Naive B cell (primary cell): ENCODE measurements around the gene EXPH5. TPM values are rescaled to one million over a fixed set of nuclear protein-coding genes. Genes with fewer than 3 reads are reported as not detected.

Experiments
- ATAC-seq, 2 donors: fragments of 150-1000 bp; cut with Tn5 transposase; 2 replicates each; pipeline ENCODE4 v1.10.0; 2021; ENCODE audit warnings: low read depth in 2 of 2, mild to moderate bottlenecking in 2 of 2, moderate library complexity in 2 of 2
- DNase-seq: peaks from one replicate; pipeline ENCODE4 v3.0.0; 2022
- H3K27ac Mint-ChIP-seq, 6 donors: one replicate each; pipeline ENCODE4 v1.8.0; 2020 to 2022; ENCODE audit warnings: mild to moderate bottlenecking in 6 of 6, mixed read lengths in 6 of 6, moderate library complexity in 5 of 6, inconsistent platforms in 2 of 6
- H3K27me3 Mint-ChIP-seq, 3 donors: one replicate each; pipeline ENCODE4 v1.8.0; 2021 to 2022; ENCODE audit warnings: mixed read lengths in 3 of 3, mild to moderate bottlenecking in 1 of 3
- H3K36me3 Mint-ChIP-seq, 2 donors: one replicate each; pipeline ENCODE4 v1.8.0; 2020 to 2022; ENCODE audit warnings: mixed read lengths in 2 of 2, inconsistent platforms in 1 of 2, mild to moderate bottlenecking in 1 of 2
- H3K4me1 Mint-ChIP-seq, 3 donors: one replicate each; pipeline ENCODE4 v1.8.0; 2020 to 2022; ENCODE audit warnings: mixed read lengths in 3 of 3, inconsistent platforms in 1 of 3, mild to moderate bottlenecking in 1 of 3, moderate library complexity in 1 of 3
- H3K4me3 Mint-ChIP-seq, 8 donors: one replicate each; pipeline ENCODE4 v1.8.0; 2020 to 2022; ENCODE audit warnings: mild to moderate bottlenecking in 8 of 8, mixed read lengths in 8 of 8, moderate library complexity in 8 of 8, inconsistent platforms in 2 of 8
- H3K9me3 Mint-ChIP-seq, 7 donors: one replicate each; pipeline ENCODE4 v1.8.0; 2020 to 2022; ENCODE audit warnings: mixed read lengths in 7 of 7, mild to moderate bottlenecking in 5 of 7, inconsistent platforms in 2 of 7, moderate library complexity in 1 of 7
- polyA plus RNA-seq, 6 donors: library from polyadenylated mRNA; unstranded; fragments of 300-500 nt; fragmentation: Illumina TruSeq; gene quantifications; one replicate each; pipeline ENCODE4 v1.2.3, GENCODE V29; 2021; ENCODE audit warnings: low read depth in 6 of 6

The EXPH5 gene
- polyA plus RNA-seq, 6 donors from 2014 or later = 0.05 to 1.0 (median 0.31) TPM; not detected in 1

GRCh38 chr11:108541531-108541930 is 52.0 kb downstream of the EXPH5 start:
- Mint-ChIP-seq H3K4me3 (no peak overlapping the region), H3K4me1 (no peaks in the 10 kb centered on the region), H3K36me3 (no peaks in the 10 kb centered on the region), H3K9me3 (no peaks in the 10 kb centered on the region), H3K27me3 (peaks cover 0 to 9% (median 7%) of the 10 kb centered on the region in 3 donors), H3K27ac (no peak overlapping the region)
- no peak for DNase-seq
- no peak for ATAC-seq

DNA sequence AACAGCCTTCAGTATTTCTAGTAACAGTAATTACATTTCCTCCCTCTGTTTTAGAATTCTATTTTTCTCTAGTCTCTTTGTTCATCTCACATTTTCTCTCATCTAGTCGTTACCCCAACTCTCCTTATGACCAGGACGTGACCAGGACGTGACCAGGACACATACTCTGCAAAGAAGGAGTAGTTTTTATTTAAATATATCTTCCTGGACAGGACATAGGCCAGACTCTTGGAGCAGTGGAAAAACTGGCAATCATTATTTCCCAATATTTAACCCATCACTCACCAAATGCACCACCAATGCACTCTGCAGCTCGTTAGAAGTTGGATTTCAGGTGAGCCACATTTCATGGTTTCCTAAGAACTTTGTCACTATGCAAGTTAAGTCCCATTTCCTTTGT is 55.1 kb downstream of the EXPH5 start:
- no peak for ATAC-seq
- H3K27ac Mint-ChIP-seq = no peak overlapping the region
- H3K4me3 Mint-ChIP-seq = no peak overlapping the region
- no peaks in the 10 kb centered on the region for H3K27me3 Mint-ChIP-seq
- DNase-seq = no peak
- H3K9me3 Mint-ChIP-seq = no peaks in the 10 kb centered on the region
- no peaks in the 10 kb centered on the region for H3K36me3 Mint-ChIP-seq
- no peaks in the 10 kb centered on the region for H3K4me1 Mint-ChIP-seq

DNA sequence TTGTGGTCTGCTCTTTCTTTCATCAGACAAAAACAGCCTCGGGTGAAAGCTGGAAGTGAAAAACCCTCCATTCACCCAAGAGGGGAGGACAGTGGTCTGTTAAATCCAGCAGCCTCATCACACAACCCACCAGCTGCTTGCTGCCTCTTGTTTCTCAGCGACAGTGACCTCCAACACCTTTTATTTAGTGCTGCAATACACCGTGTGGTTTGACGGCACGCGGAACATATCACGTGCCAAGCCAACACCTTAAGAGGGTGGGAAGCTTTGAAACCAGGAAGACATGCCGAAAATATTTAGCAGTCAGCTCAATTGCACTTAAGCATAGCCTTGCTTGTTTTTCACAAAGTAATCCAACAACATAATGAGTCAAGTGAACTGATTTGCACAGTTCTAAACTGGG is 55.5 kb downstream of the EXPH5 start:
- H3K4me1 Mint-ChIP-seq = no peaks in the 10 kb centered on the region
- H3K27me3 Mint-ChIP-seq = no peaks in the 10 kb centered on the region
- no peaks in the 10 kb centered on the region for H3K9me3 Mint-ChIP-seq
- ATAC-seq (no peak), DNase-seq (no peak)
- H3K27ac Mint-ChIP-seq = no peak overlapping the region
- no peaks in the 10 kb centered on the region for H3K36me3 Mint-ChIP-seq
- no peak overlapping the region for H3K4me3 Mint-ChIP-seq

- H3K27me3 Mint-ChIP-seq = no peaks in the 10 kb centered on the region
- no peaks in the 10 kb centered on the region for H3K36me3 Mint-ChIP-seq
- H3K4me3 Mint-ChIP-seq = no peak overlapping the region
- DNase-seq (no peak), ATAC-seq (no peak)
- H3K4me1 Mint-ChIP-seq = no peaks in the 10 kb centered on the region
- no peak overlapping the region for H3K27ac Mint-ChIP-seq
- H3K9me3 Mint-ChIP-seq = no peaks in the 10 kb centered on the region
Observed at GRCh38 chr11:108536783-108537182, 56.8 kb downstream of the EXPH5 start.

- ATAC-seq (no peak), DNase-seq (no peak)
- no peaks in the 10 kb centered on the region for H3K9me3 Mint-ChIP-seq
- H3K4me1 Mint-ChIP-seq = no peaks in the 10 kb centered on the region
- no peaks in the 10 kb centered on the region for H3K27me3 Mint-ChIP-seq
- no peaks in the 10 kb centered on the region for H3K36me3 Mint-ChIP-seq
- no peak overlapping the region for H3K27ac Mint-ChIP-seq
- H3K4me3 Mint-ChIP-seq = peak overlapping the region in 1 of 8 donors; percentile 37
Observed at GRCh38 chr11:108535384-108535955, 58.1 kb downstream of the EXPH5 start.

- H3K4me3 Mint-ChIP-seq = no peak overlapping the region
- H3K4me1 Mint-ChIP-seq = no peaks in the 10 kb centered on the region
- H3K27me3 Mint-ChIP-seq = no peaks in the 10 kb centered on the region
- H3K27ac Mint-ChIP-seq = no peak overlapping the region
- no peak for ATAC-seq
- no peaks in the 10 kb centered on the region for H3K36me3 Mint-ChIP-seq
- no peaks in the 10 kb centered on the region for H3K9me3 Mint-ChIP-seq
- no peak for DNase-seq
Observed at GRCh38 chr11:108534274-108534882, 59.2 kb downstream of the EXPH5 start.

DNA sequence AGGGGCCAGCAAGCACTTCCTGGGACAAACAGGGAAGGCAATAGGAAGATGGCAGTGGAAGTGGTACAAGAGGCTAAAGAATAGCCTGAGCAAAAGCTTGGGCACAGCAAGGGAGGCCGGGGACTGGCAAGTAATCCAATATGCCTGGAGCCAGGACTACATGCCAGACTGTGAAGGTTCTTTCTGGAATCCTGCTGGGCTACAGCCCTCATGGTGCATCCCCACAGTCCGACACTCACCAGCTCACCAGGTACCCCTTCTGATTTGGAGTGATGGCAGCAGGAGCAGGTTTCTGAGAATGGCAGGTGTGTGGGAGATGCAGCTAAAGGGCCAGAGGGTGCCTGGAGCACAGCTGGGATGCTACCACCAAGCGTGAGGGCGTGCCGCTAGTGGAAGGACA is 63.1 kb downstream of the EXPH5 start:
- DNase-seq (no peak), ATAC-seq (no peak)
- Mint-ChIP-seq H3K4me1 (no peaks in the 10 kb centered on the region), H3K27me3 (no peaks in the 10 kb centered on the region), H3K9me3 (peaks cover 0 to under 1% (median 0%) of the 10 kb centered on the region in 7 donors), H3K36me3 (no peaks in the 10 kb centered on the region), H3K4me3 (no peak overlapping the region), H3K27ac (no peak overlapping the region)

GRCh38 chr11:108527382-108527781 is 66.2 kb downstream of the EXPH5 start:
- Mint-ChIP-seq H3K4me3 (no peak overlapping the region), H3K36me3 (no peaks in the 10 kb centered on the region), H3K4me1 (no peaks in the 10 kb centered on the region), H3K27ac (no peak overlapping the region), H3K9me3 (peaks cover 0 to 5% (median 0%) of the 10 kb centered on the region in 7 donors), H3K27me3 (peaks cover 0 to 6% (median 0%) of the 10 kb centered on the region in 3 donors)
- DNase-seq = no peak
- no peak for ATAC-seq

DNA sequence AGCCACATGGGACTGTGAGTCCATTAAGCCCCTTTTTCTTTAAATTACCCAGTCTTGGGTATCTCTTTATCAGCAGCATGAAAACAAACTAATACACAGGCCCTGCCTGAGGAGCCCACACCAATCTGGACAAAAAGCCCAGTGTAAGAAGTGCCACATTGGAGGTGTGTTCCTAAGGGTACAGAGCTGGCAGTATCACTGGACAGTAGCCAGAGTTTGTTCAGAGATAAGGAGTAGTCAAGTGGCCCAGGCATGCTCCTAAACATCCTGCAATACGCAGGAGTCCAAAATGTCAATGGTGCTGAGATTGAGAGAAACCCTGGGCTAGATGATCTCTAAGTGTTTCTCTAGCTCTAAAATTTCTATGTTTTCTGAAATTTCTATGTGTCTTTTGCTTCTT is 68.4 kb downstream of the EXPH5 start:
- H3K27ac Mint-ChIP-seq = no peak overlapping the region
- no peak overlapping the region for H3K4me3 Mint-ChIP-seq
- no peak for DNase-seq
- H3K4me1 Mint-ChIP-seq = no peaks in the 10 kb centered on the region
- no peak for ATAC-seq
- H3K9me3 Mint-ChIP-seq = peaks cover 0 to 5% (median 0%) of the 10 kb centered on the region in 7 donors
- H3K36me3 Mint-ChIP-seq = no peaks in the 10 kb centered on the region
- H3K27me3 Mint-ChIP-seq = peaks cover 0 to 6% (median 6%) of the 10 kb centered on the region in 3 donors

DNA sequence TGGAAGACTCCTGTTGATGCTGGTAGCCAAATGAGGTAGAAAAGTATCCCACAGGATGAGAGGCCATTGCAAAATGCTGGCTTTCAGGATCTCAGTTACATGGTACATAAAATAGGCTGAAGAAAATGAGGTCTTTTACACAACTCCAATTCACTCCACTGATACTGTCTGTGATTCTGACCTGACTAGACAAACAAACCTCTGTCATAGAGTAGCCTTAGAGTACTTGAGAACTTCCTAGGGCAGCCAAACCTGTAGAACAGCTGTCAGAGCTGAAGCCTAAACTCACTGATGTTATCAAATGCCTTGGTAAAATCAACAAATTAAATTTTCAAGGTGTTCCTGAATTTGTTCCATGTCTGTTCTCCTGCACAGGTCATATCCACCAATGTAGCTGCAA is 69.1 kb downstream of the EXPH5 start:
- DNase-seq = no peak
- Mint-ChIP-seq H3K9me3 (peaks cover 0 to 5% (median 0%) of the 10 kb centered on the region in 7 donors), H3K4me1 (no peaks in the 10 kb centered on the region)

GRCh38 chr11:108522318-108522717 is 71.2 kb downstream of the EXPH5 start:
- Mint-ChIP-seq H3K4me3 (no peak overlapping the region), H3K27me3 (peaks cover 0 to 6% (median 6%) of the 10 kb centered on the region in 3 donors), H3K9me3 (peaks cover 0 to 5% (median 0%) of the 10 kb centered on the region in 7 donors), H3K4me1 (no peaks in the 10 kb centered on the region), H3K36me3 (no peaks in the 10 kb centered on the region), H3K27ac (no peak overlapping the region)
- ATAC-seq = no peak
- no peak for DNase-seq

More for the DNA sequence above, 69.1 kb downstream of the EXPH5 start:
- H3K27me3 Mint-ChIP-seq = peaks cover 0 to 6% (median 6%) of the 10 kb centered on the region in 3 donors
- no peak overlapping the region for H3K4me3 Mint-ChIP-seq
- no peak for ATAC-seq
- H3K36me3 Mint-ChIP-seq = no peaks in the 10 kb centered on the region
- no peak overlapping the region for H3K27ac Mint-ChIP-seq

DNA sequence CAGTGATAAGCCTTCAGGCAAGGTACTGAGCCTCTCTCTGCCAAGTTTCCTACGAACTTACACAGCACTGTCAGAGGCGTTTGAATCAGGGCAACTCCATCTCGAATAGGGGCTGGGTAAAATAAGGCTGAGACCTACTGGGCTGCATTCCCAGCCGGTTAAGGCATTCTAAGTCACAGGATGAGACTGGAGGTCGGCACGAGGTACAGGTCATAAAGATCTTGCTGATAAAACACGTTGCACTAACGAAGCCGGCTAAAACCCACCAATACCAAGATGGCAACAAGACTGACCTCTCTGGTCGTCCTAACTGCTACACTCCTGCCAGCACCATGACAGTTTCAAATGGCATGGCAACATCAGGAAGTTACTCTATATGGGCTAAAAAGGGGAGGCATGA is 75.0 kb downstream of the EXPH5 start:
- no peak for DNase-seq
- H3K4me3 Mint-ChIP-seq = no peak overlapping the region
- H3K9me3 Mint-ChIP-seq = no peaks in the 10 kb centered on the region
- ATAC-seq = no peak
- no peaks in the 10 kb centered on the region for H3K4me1 Mint-ChIP-seq
- H3K27me3 Mint-ChIP-seq = peaks cover 0 to 6% (median 0%) of the 10 kb centered on the region in 3 donors
- no peak overlapping the region for H3K27ac Mint-ChIP-seq
- H3K36me3 Mint-ChIP-seq = peaks cover 0 to 3% of the 10 kb centered on the region in 2 donors

DNA sequence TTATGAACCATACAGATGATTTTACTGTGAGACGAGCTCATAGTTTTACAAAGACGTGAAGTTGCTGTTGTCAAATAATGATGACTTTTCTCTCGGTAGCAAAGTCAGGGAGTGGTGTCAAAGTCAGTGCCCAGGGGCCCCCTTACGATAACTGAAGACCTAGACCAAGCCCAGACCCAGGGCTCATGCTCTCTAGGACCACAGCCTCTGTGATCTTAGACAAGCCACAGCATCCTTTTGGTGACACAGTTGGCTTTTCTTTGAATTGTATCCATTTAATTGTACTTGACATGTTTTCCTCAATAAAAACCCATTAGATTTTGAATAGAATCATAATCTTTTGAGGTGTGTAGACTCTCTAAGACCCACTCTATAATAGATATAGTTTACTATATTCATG is 77.4 kb downstream of the EXPH5 start:
- Mint-ChIP-seq H3K9me3 (no peaks in the 10 kb centered on the region), H3K27me3 (peaks cover 0 to 16% (median 7%) of the 10 kb centered on the region in 3 donors), H3K27ac (no peak overlapping the region)

GRCh38 chr11:108512708-108513107 is 80.9 kb downstream of the EXPH5 start:
- Mint-ChIP-seq H3K27me3 (peaks cover 0 to 22% (median 7%) of the 10 kb centered on the region in 3 donors), H3K27ac (no peak overlapping the region), H3K36me3 (peaks cover 0 to 3% of the 10 kb centered on the region in 2 donors), H3K4me3 (no peak overlapping the region), H3K9me3 (no peaks in the 10 kb centered on the region), H3K4me1 (no peaks in the 10 kb centered on the region)
- DNase-seq (no peak), ATAC-seq (no peak)

More for the DNA sequence above, 77.4 kb downstream of the EXPH5 start:
- peaks cover 0 to 3% of the 10 kb centered on the region in 2 donors for H3K36me3 Mint-ChIP-seq
- no peak overlapping the region for H3K4me3 Mint-ChIP-seq
- DNase-seq (no peak), ATAC-seq (no peak)
- no peaks in the 10 kb centered on the region for H3K4me1 Mint-ChIP-seq
